Bronchial epithelial cell (primary cell): ENCODE results near the gene PACSIN1. TPM values are rescaled to one million over a fixed set of nuclear protein-coding genes. Genes with fewer than 3 reads are reported as not detected.

ENCODE experiments used
- DNase-seq: peaks from one replicate; pipeline ENCODE4 v3.0.0-alpha.2; 2010; ENCODE audit warnings: low read depth
- FAIRE-seq: peaks from 2 replicates; lab custom pipeline; 2011; peaks lifted over from hg19 to GRCh38; lab: Jason Lieb, UNC
- H3K27me3 ChIP-seq: 2 replicates; pipeline ENCODE4 v1.5.1; 2011; ENCODE audit warnings: low read length; ENCODE audit not compliant: control insufficient read depth, insufficient read depth
- H3K36me3 ChIP-seq: 2 replicates; pipeline ENCODE4 v1.5.1; 2011; ENCODE audit warnings: low read length; ENCODE audit not compliant: control insufficient read depth, insufficient read depth
- H3K4me3 ChIP-seq: 2 replicates; pipeline ENCODE4 v1.5.1; 2011; ENCODE audit warnings: mild to moderate bottlenecking, low read depth, low read length, control low read depth
- CTCF ChIP-seq: IDR thresholded peaks from 2 replicates; pipeline ENCODE4 v1.5.1; 2011; ENCODE audit warnings: mild to moderate bottlenecking, moderate library complexity, low read length, control low read depth, inconsistent platforms; ENCODE audit not compliant: insufficient read depth, severe bottlenecking
- total RNA-seq: library from RNA; depleted of rRNA; stranded (reverse); fragments of >200 nt; gene quantifications from 2 replicates; pipeline ENCODE4 v1.2.1, GENCODE V29; 2014

The PACSIN1 gene
- total RNA-seq, 1 donor from 2014 or later = not detected

DNA sequence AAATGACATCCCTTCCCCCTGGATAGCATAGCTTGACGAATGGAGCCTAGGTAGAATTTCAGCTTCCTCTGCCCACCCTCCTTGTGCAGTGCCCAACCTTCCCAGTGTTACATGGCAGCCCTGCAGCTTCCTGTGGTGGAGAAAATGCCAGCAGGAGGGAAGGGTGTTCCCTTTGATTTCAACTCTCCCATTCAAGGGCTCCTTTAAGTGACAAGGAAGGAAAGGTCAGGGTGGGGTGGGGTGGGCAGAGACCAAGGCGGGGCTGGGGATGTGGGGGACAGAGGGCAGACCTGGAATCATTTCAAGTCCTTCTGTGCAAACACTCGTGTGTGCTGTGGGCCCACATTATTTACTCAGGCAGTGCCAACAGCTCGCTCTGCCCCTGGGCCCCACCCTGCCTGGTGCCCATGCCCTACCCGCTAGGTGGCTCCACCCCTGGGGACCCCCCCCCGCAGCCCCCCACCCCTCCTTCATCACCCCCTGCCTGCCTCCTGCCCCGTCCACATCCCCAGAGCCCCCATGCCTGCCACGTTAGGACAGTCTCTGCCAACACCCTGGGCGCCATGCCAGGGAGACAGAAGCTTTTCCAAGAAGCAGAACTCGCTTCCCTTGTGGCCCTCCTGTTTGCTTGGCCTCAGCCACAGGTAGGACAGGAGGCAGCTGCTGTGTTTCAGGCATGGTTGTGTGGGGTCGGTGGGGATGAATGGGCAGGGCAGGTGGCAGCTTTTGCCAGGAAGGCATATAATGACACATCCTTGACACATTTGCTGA lies 80.9 kb downstream of the PACSIN1 start:
- no peak for FAIRE-seq

GRCh38 chr6:34547701-34548644 lies 82.1 kb downstream of the PACSIN1 start:
- Histone ChIP-seq H3K4me3 (no peak overlapping the region), H3K27me3 (no peaks in the 10 kb centered on the region), H3K36me3 (no peaks in the 10 kb centered on the region)
- FAIRE-seq (no peak), DNase-seq (no peak)
- no peak for TF ChIP-seq CTCF

More for the DNA sequence above, 80.9 kb downstream of the PACSIN1 start:
- peak; percentile 26 for DNase-seq
- Histone ChIP-seq H3K27me3 (no peaks in the 10 kb centered on the region), H3K36me3 (no peaks in the 10 kb centered on the region), H3K4me3 (no peak overlapping the region)
- TF ChIP-seq CTCF = no peak

DNA sequence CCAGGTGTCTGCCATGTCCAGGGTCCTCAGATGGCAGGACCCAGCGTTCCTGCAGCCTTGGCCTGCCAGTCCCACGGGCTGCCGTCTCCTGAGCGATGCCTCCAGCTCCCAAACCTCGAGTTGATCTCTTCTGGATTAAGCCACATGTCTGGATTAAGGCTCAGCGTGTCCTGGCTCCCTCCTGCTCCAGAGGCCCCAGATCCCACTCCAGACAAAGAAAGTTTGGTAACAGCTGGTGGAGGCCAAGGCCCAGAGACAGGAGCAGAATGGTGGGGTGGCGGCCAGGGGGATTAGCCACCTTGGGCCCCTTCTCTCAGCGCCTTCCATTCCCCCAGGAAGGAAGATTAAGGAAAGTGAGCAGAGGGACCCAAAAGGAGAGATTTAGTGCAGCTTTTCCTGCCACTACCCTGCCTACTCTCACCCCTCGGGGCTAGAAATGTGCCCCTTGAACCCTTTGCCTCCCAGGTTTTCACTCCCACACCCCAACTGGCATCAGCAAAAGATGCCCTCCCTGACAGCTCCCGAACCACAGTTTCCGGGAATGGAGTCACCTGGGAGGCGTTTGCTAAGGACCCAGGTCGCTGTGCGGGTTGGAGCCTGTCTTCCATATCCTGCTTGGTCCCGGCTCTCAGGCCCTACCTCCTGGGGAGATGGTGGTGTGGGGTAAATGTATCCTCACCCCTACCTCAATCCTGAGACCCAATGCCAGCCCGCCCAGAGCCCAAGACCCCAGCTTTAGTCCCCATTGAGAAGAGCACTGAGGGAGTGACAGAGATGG lies 83.3 kb downstream of the PACSIN1 start:
- H3K4me3 ChIP-seq = no peak overlapping the region
- DNase-seq = peak; percentile 68
- no peaks in the 10 kb centered on the region for H3K36me3 ChIP-seq
- peak; percentile 7 for FAIRE-seq
- TF ChIP-seq CTCF = no peak
- H3K27me3 ChIP-seq = no peaks in the 10 kb centered on the region

- no peak for FAIRE-seq
- TF ChIP-seq CTCF = no peak
- H3K27me3 ChIP-seq = no peaks in the 10 kb centered on the region
- H3K36me3 ChIP-seq = no peaks in the 10 kb centered on the region
- no peak overlapping the region for H3K4me3 ChIP-seq
- DNase-seq = no peak
These were observed 83.9 kb downstream of the PACSIN1 start for GRCh38 chr6:34549804-34550202.

GRCh38 chr6:34551720-34552119 lies 85.8 kb downstream of the PACSIN1 start:
- Histone ChIP-seq H3K27me3 (no peaks in the 10 kb centered on the region), H3K4me3 (no peak overlapping the region), H3K36me3 (no peaks in the 10 kb centered on the region)
- FAIRE-seq (no peak), DNase-seq (no peak)
- TF ChIP-seq CTCF = no peak
